ENCODE results near the gene UPF1. TPM values are rescaled to one million over a fixed set of nuclear protein-coding genes. Genes with fewer than 3 reads are reported as not detected.
A peak's percentile ranks its signal among the peaks of the same experiment; 100 is the strongest.

The UPF1 gene
- total and polyA plus RNA-seq, 8 donors: 26.3 to 54.4 (median 37.5) TPM

GRCh38 chr19:18865973-18866799 lies 34.4 kb downstream of the UPF1 start:
- Histone ChIP-seq H3K4me3 (no peak overlapping the region), H3K9me3 (no peaks in the 10 kb centered on the region), H3K27me3 (no peaks in the 10 kb centered on the region), H3K36me3 (peaks cover 6 to 67% (median 58%) of the 10 kb centered on the region in 3 donors), H3K4me1 (no peaks in the 10 kb centered on the region), H3K27ac (no peak overlapping the region)
- peak; percentile 59 to 87 (median 78) for TF ChIP-seq CTCF (IDR thresholded peaks at IDR 0.05)
- intact Hi-C loops (cut with DNase I): no loop called here
- 51 to 52% methylated on average over 38 of the region's 38 CpGs for WGBS, 2 donors
- peak; percentile 35 to 86 (median 76) for ATAC-seq
- peak in 2 of 6 donors; percentile 60 to 82 for DNase-seq
- FAIRE-seq: no peak

- Histone ChIP-seq H3K27me3 (no peaks in the 10 kb centered on the region), H3K4me1 (no peaks in the 10 kb centered on the region), H3K4me3 (no peak overlapping the region), H3K9me3 (no peaks in the 10 kb centered on the region), H3K27ac (no peak overlapping the region), H3K36me3 (peaks cover 6 to 62% (median 54%) of the 10 kb centered on the region in 3 donors)
- TF ChIP-seq CTCF (IDR thresholded peaks at IDR 0.05): no peak
- WGBS, 2 donors: 82 to 85% methylated on average over 17 of the region's 17 CpGs
- DNase-seq: no peak
- FAIRE-seq: no peak
- intact Hi-C loops (cut with DNase I): no loop called here
- no peak for ATAC-seq
Measured at GRCh38 chr19:18866800-18867123, 35.0 kb downstream of the UPF1 start.

GRCh38 chr19:18867199-18867598 lies 35.4 kb downstream of the UPF1 start:
- Histone ChIP-seq H3K4me3 (no peak overlapping the region), H3K9me3 (no peaks in the 10 kb centered on the region), H3K27me3 (no peaks in the 10 kb centered on the region), H3K27ac (no peak overlapping the region), H3K36me3 (peaks cover 6 to 57% (median 51%) of the 10 kb centered on the region in 3 donors), H3K4me1 (no peaks in the 10 kb centered on the region)
- intact Hi-C loops (cut with DNase I): no loop called here
- ATAC-seq (no peak), DNase-seq (peak in 1 of 6 donors; percentile 44), FAIRE-seq (no peak)
- 93 to 94% methylated on average over 23 of the region's 23 CpGs for WGBS, 2 donors
- no peak for TF ChIP-seq CTCF (IDR thresholded peaks at IDR 0.05)

- Histone ChIP-seq H3K4me3 (no peak overlapping the region), H3K27ac (no peak overlapping the region), H3K4me1 (no peaks in the 10 kb centered on the region), H3K36me3 (peaks cover 6 to 52% (median 46%) of the 10 kb centered on the region in 3 donors), H3K9me3 (no peaks in the 10 kb centered on the region), H3K27me3 (no peaks in the 10 kb centered on the region)
- no peak for TF ChIP-seq CTCF (IDR thresholded peaks at IDR 0.05)
- FAIRE-seq: no peak
- intact Hi-C loops (cut with DNase I): no loop called here
- ATAC-seq: no peak
- peak in 1 of 6 donors; percentile 54 for DNase-seq
- 94 to 96% methylated on average over 23 of the region's 23 CpGs for WGBS, 2 donors
Measured at GRCh38 chr19:18867751-18868150, 36.0 kb downstream of the UPF1 start.

GRCh38 chr19:18868380-18869022 lies 36.7 kb downstream of the UPF1 start:
- DNase-seq: peak in 1 of 6 donors; percentile 70
- no peak for FAIRE-seq
- Histone ChIP-seq H3K27me3 (no peaks in the 10 kb centered on the region), H3K9me3 (no peaks in the 10 kb centered on the region), H3K36me3 (peaks cover 5 to 44% (median 40%) of the 10 kb centered on the region in 3 donors), H3K4me3 (no peak overlapping the region), H3K4me1 (no peaks in the 10 kb centered on the region), H3K27ac (no peak overlapping the region)
- intact Hi-C loops (cut with DNase I): no loop called here
- no peak for ATAC-seq
- TF ChIP-seq CTCF (IDR thresholded peaks at IDR 0.05): no peak
- WGBS, 2 donors: 81 to 85% methylated on average over 71 to 77 of the region's 77 CpGs

All from pancreas (tissue), 10 donors.